Liver (tissue), 3 donors: ENCODE measurements around the gene PCID2.

Experiments used
- CTCF ChIP-seq: fragments of 150-350 bp; IDR thresholded peaks from 2 replicates; pipeline ENCODE4 v1.5.1; 2017; ENCODE audit warnings: improper control_type of control experiment, low read depth, low read length; ENCODE audit not compliant: missing input control
- EGR1 ChIP-seq, 2 donors: IDR thresholded peaks; 2 replicates each; pipeline ENCODE4 v1.6.1; 2016 to 2018; ENCODE audit warnings: antibody characterized with exemption in 2 of 2, low read depth in 2 of 2
- JUND ChIP-seq, 2 donors: IDR thresholded peaks; 2 replicates each; pipeline ENCODE4 v1.6.1; 2016; ENCODE audit warnings: antibody characterized with exemption in 2 of 2
- TAF1 ChIP-seq: conservative IDR thresholded peaks from 2 replicates; pipeline ENCODE4 v1.6.1; 2016; ENCODE audit warnings: antibody characterized with exemption, mild to moderate bottlenecking
- YY1 ChIP-seq: IDR thresholded peaks from 2 replicates; pipeline ENCODE4 v1.6.1; 2016; ENCODE audit warnings: antibody characterized with exemption, mild to moderate bottlenecking
- donor health status: healthy.
- donor health status: healthy.

GRCh38 chr13:113210833-113211232 is 2.4 kb upstream of the PCID2 start:
- no peak for TF ChIP-seq JUND (IDR thresholded peaks at IDR 0.05)
- no peak for TF ChIP-seq CTCF
- TF ChIP-seq TAF1, result no peak
- no peak for TF ChIP-seq EGR1 (IDR thresholded peaks at IDR 0.05; ENCODE audit: low read depth in 2 of 2)
- TF ChIP-seq YY1, result no peak
